Uterus (tissue), 2 donors: ENCODE results near the gene SIVA1.

Experiments used
- CTCF ChIP-seq, 4 experiments: fragments of 200-600 bp in 2 of 4; fragments of 450-650 bp in 2 of 4; sonication (generic) in 2 of 4; IDR thresholded peaks; one replicate each; pipeline ENCODE4 v1.5.1; 2016 to 2019; ENCODE audit warnings: antibody characterized with exemption in 4 of 4, mild to moderate bottlenecking in 2 of 4, moderate library complexity in 1 of 4
- POLR2A ChIP-seq, 2 donors: fragments of 450-650 bp; IDR thresholded peaks; one replicate each; pipeline ENCODE4 v1.6.1; 2016; ENCODE audit warnings: antibody characterized with exemption in 2 of 2, mild to moderate bottlenecking in 1 of 2, moderate library complexity in 1 of 2

GRCh38 chr14:104782086-104782807, 29.3 kb downstream of the SIVA1 start:
- TF ChIP-seq CTCF (IDR thresholded peaks at IDR 0.05) (no peak), POLR2A (IDR thresholded peaks at IDR 0.05) (no peak)
